ENCODE data around the gene DTX3.

DTX3 gene

DNA sequence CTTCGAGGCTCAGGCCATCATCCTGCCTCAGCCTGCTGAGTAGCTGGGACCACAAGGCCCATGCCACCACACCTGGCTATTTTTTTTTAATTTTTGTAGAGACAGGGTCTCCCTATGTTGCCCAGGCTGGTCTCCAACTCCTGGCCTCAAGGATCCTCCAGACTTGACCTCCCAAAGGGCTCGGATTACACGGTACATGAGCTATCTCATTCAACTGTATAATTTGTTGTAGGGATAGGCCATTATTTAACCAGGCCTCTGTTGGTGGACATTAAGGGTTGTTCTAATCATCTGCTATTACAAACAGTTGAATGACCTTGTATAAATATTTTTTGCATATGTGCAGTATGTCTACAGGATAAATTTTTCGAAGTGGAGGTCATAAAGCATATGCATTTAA lies 45.8 kb upstream of the DTX3 start:
- Histone ChIP-seq H3K4me3 (ENCODE audit: low read depth, low read length) (no peak overlapping the region), H3K9me3 (ENCODE audit: control insufficient read depth, insufficient read depth, low read depth, low read length) (no peaks in the 10 kb centered on the region), H3K36me3 (ENCODE audit: control insufficient read depth in 2 of 2, insufficient read depth in 1 of 2, low read length in 2 of 2) (peaks cover 0 to 4% of the 10 kb centered on the region in 2 experiments; a peak in 1 of 3 replicates), H3K4me1 (ENCODE audit: control insufficient read depth, insufficient read depth, low read length) (no peaks in the 10 kb centered on the region), H3K27ac (ENCODE audit: extremely low read depth, low read depth, low read length) (no peak overlapping the region)
- TF ChIP-seq ZNF274 (IDR thresholded peaks at IDR 0.05; ENCODE audit: low read length), result no peak
- no peak for TF ChIP-seq ZNF274 (tag by site-specific recombination; IDR thresholded peaks at IDR 0.05; ENCODE audit: borderline replicate concordance)
- peak; percentile 44; the same call in 1 of the 2 replicates for TF ChIP-seq ZNF121 (tag by site-specific recombination; IDR thresholded peaks at IDR 0.05)
- POLR2A ChIA-PET, result no interaction called here
- CTCF ChIA-PET, result interaction anchor here (0.6 to 1.4 kb wide), 2 partner anchors 24 to 64 kb away, joined by 3 to 4 read pairs; no protein-coding TSS in a partner anchor

GRCh38 chr12:57560516-57560915 lies 44.1 kb upstream of the DTX3 start:
- H3K4me3 ChIP-seq (ENCODE audit: low read depth, low read length), result no peak overlapping the region
- H3K9me3 ChIP-seq (ENCODE audit: control insufficient read depth, insufficient read depth, low read depth, low read length), result no peaks in the 10 kb centered on the region
- POLR2A ChIA-PET, result no interaction called here
- no peaks in the 10 kb centered on the region for H3K4me1 ChIP-seq (ENCODE audit: control insufficient read depth, insufficient read depth, low read length)
- peaks cover 0 to 15% of the 10 kb centered on the region in 2 experiments; a peak in 1 of 3 replicates for H3K36me3 ChIP-seq (ENCODE audit: control insufficient read depth in 2 of 2, insufficient read depth in 1 of 2, low read length in 2 of 2)
- CTCF ChIA-PET, result interaction anchor here (0.6 kb wide), 1 partner anchor 22 kb away, joined by 3 read pairs; no protein-coding TSS in a partner anchor
- no peak for TF ChIP-seq PRDM6 (tag by site-specific recombination; IDR thresholded peaks at IDR 0.05)
- TF ChIP-seq, protein P1, sequence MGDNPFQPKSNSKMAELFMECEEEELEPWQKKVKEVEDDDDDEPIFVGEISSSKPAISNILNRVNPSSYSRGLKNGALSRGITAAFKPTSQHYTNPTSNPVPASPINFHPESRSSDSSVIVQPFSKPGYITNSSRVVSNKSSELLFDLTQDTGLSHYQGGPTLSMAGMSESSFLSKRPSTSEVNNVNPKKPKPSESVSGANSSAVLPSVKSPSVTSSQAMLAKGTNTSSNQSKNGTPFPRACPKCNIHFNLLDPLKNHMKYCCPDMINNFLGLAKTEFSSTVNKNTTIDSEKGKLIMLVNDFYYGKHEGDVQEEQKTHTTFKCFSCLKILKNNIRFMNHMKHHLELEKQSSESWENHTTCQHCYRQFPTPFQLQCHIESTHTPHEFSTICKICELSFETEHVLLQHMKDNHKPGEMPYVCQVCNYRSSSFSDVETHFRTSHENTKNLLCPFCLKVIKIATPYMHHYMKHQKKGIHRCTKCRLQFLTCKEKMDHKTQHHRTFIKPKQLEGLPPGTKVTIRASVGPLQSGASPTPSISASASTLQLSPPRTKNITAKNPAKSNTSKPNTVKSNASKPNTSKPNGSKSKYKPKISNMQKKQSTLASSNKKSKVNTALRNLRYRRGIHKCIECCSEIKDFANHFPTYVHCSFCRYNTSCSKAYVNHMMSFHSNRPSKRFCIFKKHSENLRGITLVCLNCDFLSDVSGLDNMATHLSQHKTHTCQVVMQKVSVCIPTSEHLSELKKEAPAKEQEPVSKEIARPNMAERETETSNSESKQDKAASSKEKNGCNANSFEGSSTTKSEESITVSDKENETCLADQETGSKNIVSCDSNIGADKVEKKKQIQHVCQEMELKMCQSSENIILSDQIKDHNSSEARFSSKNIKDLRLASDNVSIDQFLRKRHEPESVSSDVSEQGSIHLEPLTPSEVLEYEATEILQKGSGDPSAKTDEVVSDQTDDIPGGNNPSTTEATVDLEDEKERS (tag by site-specific recombination; IDR thresholded peaks at IDR 0.05), result no peak
- no peak for TF ChIP-seq ZSCAN23 (tag by site-specific recombination; IDR thresholded peaks at IDR 0.05)
- no peak for TF ChIP-seq ZNF664 (tag by site-specific recombination; IDR thresholded peaks at IDR 0.05)
- TF ChIP-seq ZNF10 (tag by site-specific recombination; IDR thresholded peaks at IDR 0.05), result no peak
- no peak for TF ChIP-seq ZNF677 (tag by site-specific recombination; IDR thresholded peaks at IDR 0.05)
- no peak for TF ChIP-seq ZNF692 (tag by site-specific recombination; IDR thresholded peaks at IDR 0.05)
- no peak for TF ChIP-seq HIC1 (tag by site-specific recombination; IDR thresholded peaks at IDR 0.05)
- no peak for TF ChIP-seq ZNF623 (tag by site-specific recombination; IDR thresholded peaks at IDR 0.05)
- no peak for TF ChIP-seq ZNF211 (tag by site-specific recombination; IDR thresholded peaks at IDR 0.05; ENCODE audit: low read depth)
- TF ChIP-seq ZNF23 (tag by site-specific recombination; IDR thresholded peaks at IDR 0.05; ENCODE audit: borderline replicate concordance), result no peak
- no peak for TF ChIP-seq YY1 (tag by site-specific recombination; IDR thresholded peaks at IDR 0.05)
- no peak for TF ChIP-seq PATZ1 (tag by site-specific recombination; IDR thresholded peaks at IDR 0.05)
- no peak for TF ChIP-seq ZNF146 (tag by site-specific recombination; IDR thresholded peaks at IDR 0.05)
- no peak for TF ChIP-seq SP7 (tag by site-specific recombination; IDR thresholded peaks at IDR 0.05)
- no peak for TF ChIP-seq ZNF302 (tag by site-specific recombination; IDR thresholded peaks at IDR 0.05; ENCODE audit: low read depth)
- no peak for TF ChIP-seq ZNF37A (tag by site-specific recombination; IDR thresholded peaks at IDR 0.05)
- no peak for TF ChIP-seq ZNF548 (tag by site-specific recombination; IDR thresholded peaks at IDR 0.05)
- TF ChIP-seq ZNF530 (tag by site-specific recombination; IDR thresholded peaks at IDR 0.05; ENCODE audit: low read depth), result no peak
- H3K27ac ChIP-seq (ENCODE audit: extremely low read depth, low read depth, low read length), result no peak overlapping the region
